HG03103 (cell line): ENCODE data around the gene KDM5A.
"Not testable (repeated sequence)": the region's sequence is repeated elsewhere in the genome, so short reads cannot be mapped to it uniquely, and the experiment has no call there.

Experiments used
- ATAC-seq: cut with Tn5 transposase; IDR thresholded peaks from one replicate; pipeline ENCODE4 v1.9.1; 2021; ENCODE audit warnings: low read depth; ENCODE audit not compliant: unreplicated experiment

Gene KDM5A

GRCh38 chr12:242496-242895, 146.6 kb downstream of the KDM5A start:
- no peak for ATAC-seq

- ATAC-seq, result no peak
These were observed 147.9 kb downstream of the KDM5A start for GRCh38 chr12:241266-241665.

GRCh38 chr12:240566-240965, 148.6 kb downstream of the KDM5A start:
- ATAC-seq, result no peak

- ATAC-seq, result no peak
These were observed 150.3 kb downstream of the KDM5A start for GRCh38 chr12:238736-239398.

GRCh38 chr12:238116-238515, 151.0 kb downstream of the KDM5A start:
- ATAC-seq, result no peak

GRCh38 chr12:237026-237815, 151.9 kb downstream of the KDM5A start:
- no peak for ATAC-seq

- no peak for ATAC-seq
These were observed 152.7 kb downstream of the KDM5A start for GRCh38 chr12:236445-236844.

- ATAC-seq, result not testable (repeated sequence)
These were observed 153.2 kb downstream of the KDM5A start for GRCh38 chr12:235967-236366.

- no peak for ATAC-seq
These were observed 154.2 kb downstream of the KDM5A start for GRCh38 chr12:234891-235415.

- ATAC-seq, result no peak
These were observed 155.1 kb downstream of the KDM5A start for GRCh38 chr12:234019-234418.

GRCh38 chr12:233615-233968, 155.5 kb downstream of the KDM5A start:
- ATAC-seq, result no peak

GRCh38 chr12:232731-233614, 156.1 kb downstream of the KDM5A start:
- ATAC-seq, result no peak

- no peak for ATAC-seq
These were observed 158.0 kb downstream of the KDM5A start for GRCh38 chr12:230925-231671.
